Neuronal stem cell (in vitro differentiated cells): ENCODE data around the gene HSPA9.
A peak's percentile ranks its signal among the peaks of the same experiment; 100 is the strongest.

Experiments used
- DNase-seq: peaks from one replicate; pipeline ENCODE4 v3.0.0-alpha.2; 2013; ENCODE audit warnings: low spot score
- H2AFZ ChIP-seq: one replicate; pipeline ENCODE4 v1.6.1; 2013; ENCODE audit warnings: mild to moderate bottlenecking, low read length, inconsistent platforms
- H2AK5ac ChIP-seq: 2 replicates; pipeline ENCODE4 v1.6.1; 2013; ENCODE audit warnings: low read depth, mild to moderate bottlenecking, inconsistent platforms, low read length, moderate library complexity, mixed read lengths
- H2BK120ac ChIP-seq: 2 replicates; pipeline ENCODE4 v1.6.1; 2013; ENCODE audit warnings: low read depth, mild to moderate bottlenecking, inconsistent platforms, low read length, moderate library complexity, mixed read lengths
- H2BK12ac ChIP-seq: one replicate; pipeline ENCODE4 v1.6.1; 2013; ENCODE audit warnings: low read length, inconsistent platforms
- H2BK15ac ChIP-seq: 2 replicates; pipeline ENCODE4 v1.6.1; 2013; ENCODE audit warnings: mild to moderate bottlenecking, low read length, inconsistent platforms, mixed read lengths
- H2BK5ac ChIP-seq: one replicate; pipeline ENCODE4 v1.6.1; 2013; ENCODE audit warnings: inconsistent platforms, mild to moderate bottlenecking, low read length, moderate library complexity
- H3K14ac ChIP-seq: one replicate; pipeline ENCODE4 v1.6.1; 2013; ENCODE audit warnings: low read length, inconsistent platforms
- H3K18ac ChIP-seq: 2 replicates; pipeline ENCODE4 v1.6.1; 2013; ENCODE audit warnings: low read length, inconsistent platforms
- H3K23ac ChIP-seq: 2 replicates; pipeline ENCODE4 v1.6.1; 2013; ENCODE audit warnings: low read depth, mild to moderate bottlenecking, mixed read lengths, low read length, inconsistent platforms; ENCODE audit not compliant: poor library complexity
- H3K27ac ChIP-seq: replicated peaks from 3 replicates; pipeline ENCODE4 v1.5.1; 2013; ENCODE audit warnings: low read length, inconsistent platforms
- H3K27me3 ChIP-seq, 3 experiments: 2 replicates each; pipeline ENCODE4 v1.6.1; 2013; ENCODE audit warnings: low read length in 3 of 3, mild to moderate bottlenecking in 2 of 3, inconsistent platforms in 1 of 3, low read depth in 1 of 3, mixed read lengths in 1 of 3, moderate library complexity in 1 of 3; ENCODE audit not compliant: control insufficient read depth in 3 of 3, insufficient read depth in 3 of 3
- H3K36me3 ChIP-seq, 2 donors: replicated peaks in 1 of 2; 2 replicates each; pipeline ENCODE4 v1.6.1; 2013; ENCODE audit warnings: low read length in 2 of 2; ENCODE audit not compliant: control insufficient read depth in 2 of 2, insufficient read depth in 2 of 2
- H3K4ac ChIP-seq: 2 replicates; pipeline ENCODE4 v1.6.1; 2013; ENCODE audit warnings: inconsistent platforms, mild to moderate bottlenecking, low read length, moderate library complexity
- H3K4me1 ChIP-seq, 2 donors: 1 replicate in 1 of 2; 2 replicates in 1 of 2; pipeline ENCODE4 v1.6.1; 2013; ENCODE audit warnings: low read length in 2 of 2, low read depth in 1 of 2; ENCODE audit not compliant: control insufficient read depth in 2 of 2, insufficient read depth in 1 of 2
- H3K4me2 ChIP-seq: one replicate; pipeline ENCODE4 v1.6.1; 2013; ENCODE audit warnings: mild to moderate bottlenecking, low read length, inconsistent platforms; ENCODE audit not compliant: insufficient read depth, poor library complexity, severe bottlenecking
- H3K4me3 ChIP-seq, 2 donors: 2 replicates each; pipeline ENCODE4 v1.5.1; 2013; ENCODE audit warnings: low read length in 2 of 2, mild to moderate bottlenecking in 2 of 2, inconsistent platforms in 1 of 2, moderate library complexity in 1 of 2
- H3K79me1 ChIP-seq: one replicate; pipeline ENCODE4 v1.6.1; 2013; ENCODE audit warnings: low read depth, mild to moderate bottlenecking, inconsistent platforms, low read length, moderate library complexity
- H3K9ac ChIP-seq: one replicate; pipeline ENCODE4 v1.6.1; 2013; ENCODE audit warnings: mild to moderate bottlenecking, low read depth, low read length, inconsistent platforms; ENCODE audit not compliant: poor library complexity
- H3K9me3 ChIP-seq, 2 donors: replicated peaks in 1 of 2; 2 replicates each; pipeline versions ENCODE3 to v1.6.1; 2013; ENCODE audit warnings: low read length in 2 of 2, mild to moderate bottlenecking in 2 of 2, inconsistent platforms in 1 of 2, low read depth in 1 of 2, mixed read lengths in 1 of 2, moderate library complexity in 1 of 2; ENCODE audit not compliant: control insufficient read depth in 2 of 2, insufficient read depth in 1 of 2
- H4K8ac ChIP-seq: one replicate; pipeline ENCODE4 v1.6.1; 2013; ENCODE audit warnings: low read depth, mild to moderate bottlenecking, inconsistent platforms, low read length, moderate library complexity
- H4K91ac ChIP-seq: one replicate; pipeline ENCODE4 v1.6.1; 2013; ENCODE audit warnings: low read length, low read depth, mild to moderate bottlenecking, inconsistent platforms; ENCODE audit not compliant: poor library complexity
- WGBS, 2 donors: extraction: QIAGEN DNeasy Blood & Tissue Kit; methylation state at CpG; one replicate each; pipeline ENCODE4 v1.1.7; 2013; ENCODE audit warnings: missing lambda C conversion rate in 2 of 2, mixed read lengths in 1 of 2; ENCODE audit not compliant: insufficient read length in 2 of 2, insufficient replicate concordance in 1 of 2; ENCODE audit errors: extremely low coverage in 2 of 2; 5-methylcytosine and 5-hydroxymethylcytosine counted together

Gene HSPA9

GRCh38 chr5:138536215-138536614, 39.0 kb downstream of the HSPA9 start:
- H3K18ac ChIP-seq: no peak overlapping the region
- no peak overlapping the region for H3K4me3 ChIP-seq
- H3K27ac ChIP-seq: no peak overlapping the region
- no peaks in the 10 kb centered on the region for H3K27me3 ChIP-seq
- H3K4ac ChIP-seq: no peak overlapping the region
- no peak overlapping the region for H3K9ac ChIP-seq
- no peak overlapping the region for H2AFZ ChIP-seq
- peaks cover 2% of the 10 kb centered on the region for H3K79me1 ChIP-seq
- no peak overlapping the region for H2BK12ac ChIP-seq
- no peak overlapping the region for H2BK5ac ChIP-seq
- whole genome bisulfite sequencing, 2 donors: no CpG with 5 or more reads among the region's 2 CpGs
- peaks cover 0 to 4% of the 10 kb centered on the region in 2 donors for H3K4me1 ChIP-seq
- H3K14ac ChIP-seq: no peak overlapping the region
- no peak overlapping the region for H3K4me2 ChIP-seq
- no peak overlapping the region for H2BK15ac ChIP-seq
- no peak overlapping the region for H4K8ac ChIP-seq
- no peak overlapping the region for H4K91ac ChIP-seq
- H3K9me3 ChIP-seq: peaks cover 0 to 9% of the 10 kb centered on the region in 2 donors
- H2AK5ac ChIP-seq: no peak overlapping the region
- no peak for DNase-seq
- H3K23ac ChIP-seq: no peak overlapping the region
- H2BK120ac ChIP-seq: no peak overlapping the region
- peaks cover 9 to 83% of the 10 kb centered on the region in 2 donors for H3K36me3 ChIP-seq

- Histone ChIP-seq H3K27me3 (no peaks in the 10 kb centered on the region), H3K4ac (no peak overlapping the region), H3K9me3 (peaks cover 0 to 9% of the 10 kb centered on the region in 2 donors), H2AFZ (no peak overlapping the region), H3K36me3 (peaks cover 9 to 78% of the 10 kb centered on the region in 2 donors), H3K79me1 (peaks cover 7% of the 10 kb centered on the region), H2BK15ac (no peak overlapping the region), H3K4me3 (no peak overlapping the region), H2BK120ac (no peak overlapping the region), H3K4me1 (no peaks in the 10 kb centered on the region), H4K91ac (no peak overlapping the region), H4K8ac (no peak overlapping the region), H3K4me2 (no peak overlapping the region), H3K23ac (no peak overlapping the region), H3K9ac (no peak overlapping the region), H3K18ac (no peak overlapping the region), H3K27ac (no peak overlapping the region), H2AK5ac (no peak overlapping the region), H3K14ac (no peak overlapping the region), H2BK5ac (no peak overlapping the region), H2BK12ac (no peak overlapping the region)
- no CpG with 5 or more reads among the region's 5 CpGs for WGBS, 2 donors
- DNase-seq: no peak
These were observed 40.9 kb downstream of the HSPA9 start for GRCh38 chr5:138533973-138534941.

GRCh38 chr5:138529812-138530211, 45.4 kb downstream of the HSPA9 start:
- Histone ChIP-seq H3K4me2 (no peak overlapping the region), H2AK5ac (no peak overlapping the region), H3K4me3 (no peak overlapping the region), H3K9ac (no peak overlapping the region), H3K27me3 (no peaks in the 10 kb centered on the region), H3K36me3 (peaks cover 4 to 83% of the 10 kb centered on the region in 2 donors), H3K4ac (no peak overlapping the region), H3K23ac (no peak overlapping the region), H2AFZ (no peak overlapping the region), H4K91ac (no peak overlapping the region), H2BK5ac (no peak overlapping the region), H3K14ac (no peak overlapping the region), H2BK120ac (no peak overlapping the region), H3K9me3 (peaks cover 0 to 9% of the 10 kb centered on the region in 2 donors), H3K79me1 (peaks cover 9% of the 10 kb centered on the region), H3K18ac (no peak overlapping the region), H3K27ac (no peak overlapping the region), H2BK12ac (no peak overlapping the region), H2BK15ac (no peak overlapping the region), H3K4me1 (no peaks in the 10 kb centered on the region), H4K8ac (peak overlapping the region; percentile 70)
- WGBS, 2 donors: no CpG with 5 or more reads among the region's 8 CpGs
- DNase-seq: no peak

GRCh38 chr5:138528744-138529469, 46.3 kb downstream of the HSPA9 start:
- 100% methylated on average over 1 of the region's 7 CpGs; no CpG with 5 or more reads in 1 of the 2 donors for WGBS, 2 donors
- Histone ChIP-seq H2AK5ac (no peak overlapping the region), H3K4me3 (no peak overlapping the region), H3K23ac (no peak overlapping the region), H3K79me1 (peaks cover 9% of the 10 kb centered on the region), H4K8ac (no peak overlapping the region), H3K27ac (no peak overlapping the region), H3K36me3 (peaks cover 2 to 77% of the 10 kb centered on the region in 2 donors), H3K27me3 (no peaks in the 10 kb centered on the region), H3K14ac (no peak overlapping the region), H3K4ac (no peak overlapping the region), H3K9ac (no peak overlapping the region), H2BK15ac (no peak overlapping the region), H3K9me3 (peaks cover 0 to 9% of the 10 kb centered on the region in 2 donors), H4K91ac (no peak overlapping the region), H2AFZ (no peak overlapping the region), H3K4me1 (peaks cover under 1 to 2% of the 10 kb centered on the region in 2 donors), H2BK5ac (no peak overlapping the region), H2BK12ac (no peak overlapping the region), H2BK120ac (no peak overlapping the region), H3K18ac (no peak overlapping the region), H3K4me2 (no peak overlapping the region)
- no peak for DNase-seq
